Activated T-helper 9 cell treated with anti-CD3 and anti-CD28 coated beads, Interleukin-2, amount 50 U/mL, for 16 hours (primary cell): ENCODE measurements around the gene ENPP7.

ENCODE experiments used
- DNase-seq: peaks from one replicate; pipeline ENCODE4 v3.0.0-alpha.2; 2020; ENCODE audit warnings: low read depth

Gene ENPP7

DNA sequence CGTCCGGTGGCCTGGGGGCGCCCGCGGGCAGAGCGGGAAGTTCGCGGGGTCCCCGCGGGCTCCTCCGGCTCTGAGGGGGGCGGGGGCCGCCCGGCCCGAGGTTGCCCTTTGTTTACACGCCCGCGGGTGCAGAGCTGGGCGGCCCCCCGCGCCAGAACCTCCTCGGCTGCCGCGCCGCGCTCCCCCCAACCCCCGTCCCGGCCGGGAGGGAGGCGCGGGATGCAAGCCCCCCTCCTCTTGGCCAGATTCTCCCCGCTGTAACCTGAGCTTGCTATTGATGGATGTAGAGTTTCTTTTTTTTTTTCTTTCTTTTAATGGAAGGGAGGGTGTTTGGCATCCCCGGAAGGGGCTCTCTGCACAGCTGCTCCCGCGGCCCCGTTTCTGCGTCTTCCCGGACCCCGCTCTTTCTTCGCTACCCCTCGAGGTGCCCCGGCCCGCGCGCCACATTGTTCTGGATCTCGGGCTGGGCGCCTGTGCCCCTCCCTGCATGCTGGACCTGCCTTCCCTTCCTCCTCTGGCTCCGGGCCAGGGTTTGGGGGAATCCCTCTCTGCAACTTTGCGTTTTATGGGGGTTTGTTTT, 47.9 kb downstream of the ENPP7 start:
- DNase-seq, result no peak

DNA sequence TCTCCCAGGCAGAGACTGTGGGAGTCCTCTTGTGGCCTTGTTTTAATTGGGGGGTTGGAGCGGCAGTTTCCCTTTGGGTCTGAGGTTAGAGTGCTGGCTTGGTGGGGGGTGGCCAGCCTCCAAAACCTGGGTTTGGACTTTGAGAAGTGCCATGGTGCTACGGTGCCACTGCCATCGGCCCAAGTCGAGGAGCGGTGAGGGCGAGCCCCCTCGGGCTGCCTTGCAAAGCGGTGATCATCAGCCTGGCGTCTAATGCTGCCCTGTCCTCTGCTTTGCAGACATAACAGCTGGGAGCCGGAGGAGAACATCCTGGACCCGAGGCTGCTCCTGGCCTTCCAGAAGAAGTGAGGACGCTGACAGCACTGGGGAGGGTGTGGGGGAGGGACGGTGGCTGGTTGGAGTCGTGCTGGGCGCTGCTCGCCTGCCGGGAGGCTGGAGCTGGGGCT, 48.4 kb downstream of the ENPP7 start:
- DNase-seq, result no peak

DNA sequence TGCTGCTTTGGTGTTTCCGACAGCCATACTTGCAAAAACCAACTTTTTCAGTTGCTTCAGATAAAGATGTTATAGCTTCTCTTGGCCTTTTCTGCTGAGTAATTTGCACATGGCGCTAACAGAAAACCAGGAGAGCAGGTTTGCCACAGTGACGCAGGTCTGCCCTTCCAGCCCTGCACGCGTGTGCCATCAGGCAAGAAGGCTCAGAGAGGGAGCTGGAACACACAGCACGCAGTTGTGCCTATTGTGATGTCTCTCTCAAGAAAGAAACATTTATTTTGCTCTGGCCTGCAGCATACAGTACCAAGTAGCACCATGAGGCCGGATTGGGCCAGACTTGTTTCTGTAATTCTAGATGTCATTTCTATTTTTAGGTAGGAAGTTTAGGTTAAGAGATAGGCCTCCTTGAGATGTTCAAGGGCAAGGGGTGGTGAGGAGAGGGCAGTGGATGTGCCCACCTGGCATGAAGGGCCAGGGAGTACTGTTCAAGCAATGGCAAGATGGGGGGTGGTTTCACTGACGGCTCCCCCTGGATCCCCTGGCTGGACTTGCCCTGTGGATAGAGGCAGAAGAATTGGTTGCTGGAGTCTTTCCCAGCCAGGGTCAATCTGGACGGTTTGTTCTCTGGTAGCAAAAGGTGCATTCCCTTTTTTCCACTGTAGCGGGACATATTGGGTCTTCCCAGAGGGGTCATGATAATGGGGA, 49.1 kb downstream of the ENPP7 start:
- no peak for DNase-seq

DNA sequence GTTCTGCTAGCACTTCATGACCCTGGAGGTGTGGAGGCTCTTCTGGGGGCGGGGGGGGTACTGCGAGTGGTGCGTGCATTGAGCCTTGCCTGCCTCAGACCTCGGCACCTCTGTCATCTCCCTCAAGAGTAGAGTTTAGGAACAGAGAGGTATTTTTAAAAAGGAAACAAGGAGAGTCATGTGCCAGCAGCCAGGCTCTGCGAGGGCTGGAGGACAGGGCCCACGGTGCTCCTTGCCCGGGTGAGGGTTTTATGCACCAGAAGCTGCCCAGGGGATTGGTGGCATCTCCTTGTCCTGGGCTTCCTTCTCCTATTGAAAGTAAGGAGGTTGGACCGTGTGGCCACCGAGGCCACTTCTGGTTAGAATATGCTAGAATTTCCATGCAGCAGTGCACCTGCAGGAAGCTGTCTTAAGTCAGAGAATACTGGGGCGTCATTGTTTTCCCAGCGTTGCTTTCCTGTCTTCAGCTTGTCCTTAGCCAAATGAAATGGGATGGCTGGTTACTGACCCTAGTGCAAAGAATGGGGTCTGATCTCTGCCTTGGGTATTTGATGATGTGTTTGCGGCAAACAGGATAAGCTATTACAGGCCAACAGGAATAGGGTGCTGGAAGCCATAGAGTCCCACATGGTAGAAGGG, 50.4 kb downstream of the ENPP7 start:
- no peak for DNase-seq

DNA sequence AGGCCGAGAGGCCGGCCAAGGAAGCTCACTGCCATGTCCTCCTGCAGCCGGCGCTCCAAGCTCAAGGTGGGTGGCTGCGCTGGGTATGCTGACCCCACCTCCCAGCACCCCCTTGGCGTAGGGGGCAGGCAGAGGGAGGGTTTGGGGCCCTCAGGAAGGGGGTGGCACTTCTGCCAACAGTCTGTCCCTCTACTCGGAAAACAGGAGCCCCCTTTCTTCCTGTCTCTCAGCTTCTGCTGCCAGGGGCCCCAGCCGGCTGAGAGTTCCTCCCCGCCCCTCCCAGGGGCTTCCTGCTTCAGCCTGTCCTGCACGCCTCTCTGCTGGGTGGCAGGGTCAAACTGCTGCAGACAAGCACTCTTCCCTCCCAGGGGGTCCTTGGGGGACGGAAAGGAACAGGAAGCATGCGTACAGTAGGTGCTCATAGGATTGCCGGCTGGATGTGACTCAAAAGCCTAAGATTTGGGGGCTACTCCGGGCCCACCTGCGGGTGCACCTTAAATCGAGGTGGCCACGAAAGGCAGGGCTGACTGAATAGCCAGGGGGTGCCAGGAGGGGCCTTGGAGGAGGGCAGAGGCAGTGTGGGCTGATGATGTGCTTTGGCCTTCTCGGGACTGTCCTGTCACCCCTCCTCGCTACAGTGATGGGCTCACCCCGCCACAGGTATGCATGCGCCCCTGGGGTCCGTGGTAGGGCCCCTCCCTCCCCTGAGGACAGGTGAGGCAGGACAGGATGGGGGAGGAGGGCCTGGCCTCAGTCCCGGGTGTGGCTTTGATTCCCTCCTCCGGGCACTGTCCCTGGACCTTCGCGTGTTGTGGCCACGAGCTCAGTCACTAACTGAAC, 51.2 kb downstream of the ENPP7 start:
- DNase-seq, result no peak

DNA sequence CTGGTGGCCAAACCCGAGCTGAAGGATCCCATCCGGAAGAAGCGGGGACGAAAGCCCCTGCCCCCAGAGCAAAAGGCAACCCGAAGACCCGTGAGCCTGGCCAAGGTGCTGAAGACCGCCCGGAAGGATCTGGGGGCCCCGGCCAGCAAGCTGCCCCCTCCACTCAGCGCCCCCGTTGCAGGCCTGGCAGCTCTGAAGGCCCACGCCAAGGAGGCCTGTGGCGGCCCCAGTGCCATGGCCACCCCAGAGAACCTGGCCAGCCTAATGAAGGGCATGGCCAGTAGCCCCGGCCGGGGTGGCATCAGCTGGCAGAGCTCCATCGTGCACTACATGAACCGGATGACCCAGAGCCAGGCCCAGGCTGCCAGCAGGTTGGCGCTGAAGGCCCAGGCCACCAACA, 53.1 kb downstream of the ENPP7 start:
- DNase-seq, result no peak

DNA sequence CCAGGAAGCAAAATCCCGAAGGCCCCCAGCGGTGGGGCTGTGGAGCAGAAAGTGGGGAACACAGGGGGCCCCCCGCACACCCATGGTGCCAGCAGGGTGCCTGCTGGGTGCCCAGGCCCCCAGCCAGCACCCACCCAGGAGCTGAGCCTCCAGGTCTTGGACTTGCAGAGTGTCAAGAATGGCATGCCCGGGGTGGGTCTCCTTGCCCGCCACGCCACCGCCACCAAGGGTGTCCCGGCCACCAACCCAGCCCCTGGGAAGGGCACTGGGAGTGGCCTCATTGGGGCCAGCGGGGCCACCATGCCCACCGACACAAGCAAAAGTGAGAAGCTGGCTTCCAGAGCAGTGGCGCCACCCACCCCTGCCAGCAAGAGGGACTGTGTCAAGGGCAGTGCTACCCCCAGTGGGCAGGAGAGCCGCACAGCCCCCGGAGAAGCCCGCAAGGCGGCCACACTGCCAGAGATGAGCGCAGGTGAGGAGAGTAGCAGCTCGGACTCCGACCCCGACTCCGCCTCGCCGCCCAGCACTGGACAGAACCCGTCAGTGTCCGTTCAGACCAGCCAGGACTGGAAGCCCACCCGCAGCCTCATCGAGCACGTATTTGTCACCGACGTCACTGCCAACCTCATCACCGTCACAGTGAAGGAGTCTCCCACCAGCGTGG, 53.7 kb downstream of the ENPP7 start:
- no peak for DNase-seq

DNA sequence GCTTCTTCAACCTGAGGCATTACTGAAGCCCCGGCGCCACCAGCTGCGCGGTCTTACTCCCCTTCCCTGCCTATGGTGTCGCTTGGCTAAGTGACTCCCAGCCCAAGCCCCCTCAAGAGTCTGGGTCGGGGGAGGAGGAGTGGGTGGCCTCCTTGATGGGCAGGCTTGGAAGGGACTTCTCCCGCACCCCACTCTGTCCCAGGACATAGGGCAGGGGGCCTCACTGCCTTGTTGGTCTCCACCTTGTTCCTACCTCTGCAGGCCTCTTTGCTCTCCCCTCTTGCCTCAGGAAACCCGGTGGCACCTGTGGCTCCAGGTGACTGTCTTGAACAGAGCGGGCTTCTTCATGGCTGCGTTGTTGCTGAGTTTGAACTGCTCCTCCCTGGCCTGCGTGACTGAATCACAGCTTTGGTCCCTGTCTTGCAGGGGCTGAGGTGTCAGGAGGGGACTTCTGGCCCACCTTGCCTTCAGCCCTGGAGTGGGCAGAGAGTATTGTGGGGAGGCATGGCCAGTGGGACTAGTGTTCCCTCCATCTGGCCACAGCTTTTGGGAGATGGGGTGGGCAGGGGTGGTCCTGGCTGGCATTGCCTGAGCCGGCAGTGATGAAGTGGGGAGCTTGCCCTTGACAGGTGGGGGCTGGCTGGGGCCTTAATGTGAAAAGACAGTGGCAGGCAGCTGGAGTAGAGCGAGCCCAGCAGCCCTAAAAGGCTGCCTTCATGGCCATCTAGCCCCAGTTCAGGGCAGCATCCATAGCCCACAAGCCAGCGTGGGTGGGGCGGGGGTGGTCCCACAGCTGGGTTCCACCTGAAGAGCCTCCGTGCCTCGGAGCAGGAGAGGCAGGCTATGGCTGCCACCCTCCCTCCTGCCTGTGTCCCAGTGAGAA, 54.5 kb downstream of the ENPP7 start:
- no peak for DNase-seq

DNA sequence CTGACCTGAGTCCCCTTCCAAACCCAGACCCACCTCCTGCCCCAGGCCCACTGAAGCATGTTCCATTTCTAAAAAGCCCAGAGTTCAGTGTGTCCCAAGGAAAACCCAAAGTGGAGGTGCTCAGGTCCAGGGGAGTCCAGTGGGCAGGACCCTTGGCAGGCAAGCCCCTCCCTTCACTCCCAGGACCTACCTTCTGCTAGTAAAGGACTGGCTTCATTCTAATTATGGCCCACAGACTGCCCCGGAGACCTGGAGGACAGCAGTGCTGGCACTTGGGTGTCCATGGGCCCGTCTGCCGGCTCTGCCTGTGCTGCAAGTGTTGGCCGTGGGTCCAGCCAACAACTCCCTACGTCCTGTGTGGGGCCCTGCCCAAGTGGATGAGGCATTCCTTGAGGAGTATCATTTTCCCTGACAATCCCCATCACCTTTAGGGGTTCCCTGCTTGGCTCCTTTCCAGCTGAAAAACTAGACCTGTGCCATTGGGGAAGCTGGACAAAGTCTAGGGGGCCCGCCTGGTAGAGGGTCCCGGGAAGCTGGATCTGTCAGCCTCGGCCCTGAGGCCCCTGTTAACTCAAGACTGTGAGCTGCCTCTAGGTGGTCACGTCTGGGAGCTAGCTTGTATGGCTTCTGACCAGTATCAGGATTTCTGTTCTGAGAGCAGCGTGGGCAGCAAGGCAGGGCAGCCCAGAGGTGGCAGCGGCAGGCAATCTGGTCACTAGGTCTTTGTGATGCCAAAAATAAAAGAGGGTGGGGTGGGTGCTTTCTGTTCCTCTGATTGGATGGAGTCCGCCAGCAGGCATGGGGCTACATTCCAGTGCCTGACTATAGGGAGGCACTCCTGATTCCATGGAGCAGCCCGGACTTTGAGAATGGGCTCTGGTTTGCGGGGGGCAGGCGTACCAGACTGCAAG, 55.4 kb downstream of the ENPP7 start:
- no peak for DNase-seq

DNA sequence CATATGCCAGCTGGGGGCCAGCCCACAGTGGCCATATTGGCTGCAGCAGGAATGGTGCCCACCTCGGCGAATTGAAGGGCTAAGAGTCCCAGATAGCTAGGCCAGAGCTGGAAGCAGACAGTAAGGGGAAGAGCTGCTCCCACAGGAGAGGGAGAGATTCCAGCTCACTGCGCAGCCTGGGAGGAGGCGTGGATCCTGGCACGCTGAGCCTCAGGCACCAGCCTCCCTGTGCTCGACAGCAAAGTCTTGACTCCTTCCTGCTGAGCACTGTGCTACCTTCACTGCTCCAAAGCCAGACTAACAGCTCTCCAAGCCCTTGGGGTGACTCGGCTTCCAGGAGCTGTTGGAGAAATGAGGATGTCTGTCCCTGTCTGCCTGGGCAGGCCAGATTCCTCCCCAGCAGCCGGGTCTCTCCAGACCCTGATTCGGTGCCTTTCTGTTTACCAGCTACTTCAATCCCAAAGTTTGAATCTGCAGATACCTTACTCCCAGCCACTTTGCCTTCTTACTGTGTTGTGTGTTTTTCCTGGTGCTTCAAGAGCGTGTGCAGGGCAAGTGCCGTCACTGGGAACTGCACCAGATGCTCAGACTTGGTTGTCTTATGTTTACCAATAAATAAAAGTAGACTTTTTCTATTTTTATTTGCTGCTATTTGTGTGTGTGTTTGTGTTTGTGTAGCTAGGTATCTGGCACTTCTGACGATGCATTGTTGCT, 56.3 kb downstream of the ENPP7 start:
- no peak for DNase-seq

DNA sequence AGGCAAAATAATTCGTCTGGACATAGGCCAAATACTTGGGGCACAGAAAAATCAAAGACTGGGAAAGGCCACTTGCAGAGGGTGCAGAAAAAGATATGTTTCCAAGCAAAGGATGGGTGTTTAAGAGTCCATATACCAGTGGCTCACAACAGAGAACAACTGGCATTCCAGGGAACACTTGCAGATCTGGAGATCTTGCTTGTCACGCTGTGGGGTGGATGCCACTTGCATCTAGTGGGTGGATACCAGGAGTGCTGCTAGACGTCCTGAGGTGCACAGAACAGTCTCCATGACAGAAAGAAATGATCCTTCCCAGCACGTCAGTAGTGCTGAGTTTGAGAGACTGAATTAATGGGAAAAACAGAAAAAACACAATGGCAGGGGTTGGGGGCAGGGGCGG, 57.7 kb downstream of the ENPP7 start:
- no peak for DNase-seq

DNA sequence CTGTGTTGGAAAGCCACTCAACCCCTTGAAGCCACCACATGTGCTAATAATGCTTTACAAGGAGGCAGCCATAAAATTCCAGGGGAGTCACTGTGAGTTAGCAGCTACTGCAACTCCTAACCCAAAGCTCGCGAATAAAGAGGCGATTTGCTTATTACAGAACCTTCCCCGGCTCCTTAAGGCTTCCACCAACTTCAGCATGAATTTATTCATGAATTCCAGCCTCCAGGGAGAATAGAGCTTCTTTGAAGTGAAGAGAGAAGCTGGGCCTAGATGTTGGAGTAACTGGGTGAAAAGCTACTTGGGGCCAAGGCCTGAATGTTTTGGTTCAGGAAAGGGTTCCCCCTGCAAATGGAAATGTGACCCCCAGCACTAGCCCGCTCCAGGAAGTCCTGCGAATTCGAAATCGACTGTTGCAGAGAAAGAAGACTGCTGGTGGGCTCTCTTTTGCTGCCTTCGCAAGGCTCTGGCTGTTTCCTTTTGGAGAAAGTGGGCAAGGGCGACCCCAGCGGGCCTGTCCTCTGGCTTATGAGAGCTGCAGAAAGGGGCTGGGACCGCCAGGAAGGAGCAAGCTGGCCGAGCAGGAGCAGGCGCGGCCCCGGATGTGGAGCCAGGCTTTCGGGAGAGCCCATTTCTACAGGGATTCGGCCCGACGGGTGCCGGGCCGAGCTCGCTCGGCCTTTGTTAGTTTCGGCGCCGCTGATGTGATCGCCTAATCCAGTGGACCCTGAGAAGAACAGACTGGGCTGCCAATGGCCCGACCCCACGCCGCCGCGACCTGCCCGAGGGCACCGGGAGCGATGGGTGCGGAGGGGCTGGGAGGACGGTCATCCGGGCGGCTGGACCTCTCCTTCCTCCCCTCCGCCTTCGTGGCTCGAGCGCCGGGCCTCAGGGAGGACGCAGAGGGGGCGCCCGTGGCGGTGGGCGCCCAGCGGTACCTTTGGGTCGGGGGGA, 58.5 kb downstream of the ENPP7 start:
- no peak for DNase-seq

DNA sequence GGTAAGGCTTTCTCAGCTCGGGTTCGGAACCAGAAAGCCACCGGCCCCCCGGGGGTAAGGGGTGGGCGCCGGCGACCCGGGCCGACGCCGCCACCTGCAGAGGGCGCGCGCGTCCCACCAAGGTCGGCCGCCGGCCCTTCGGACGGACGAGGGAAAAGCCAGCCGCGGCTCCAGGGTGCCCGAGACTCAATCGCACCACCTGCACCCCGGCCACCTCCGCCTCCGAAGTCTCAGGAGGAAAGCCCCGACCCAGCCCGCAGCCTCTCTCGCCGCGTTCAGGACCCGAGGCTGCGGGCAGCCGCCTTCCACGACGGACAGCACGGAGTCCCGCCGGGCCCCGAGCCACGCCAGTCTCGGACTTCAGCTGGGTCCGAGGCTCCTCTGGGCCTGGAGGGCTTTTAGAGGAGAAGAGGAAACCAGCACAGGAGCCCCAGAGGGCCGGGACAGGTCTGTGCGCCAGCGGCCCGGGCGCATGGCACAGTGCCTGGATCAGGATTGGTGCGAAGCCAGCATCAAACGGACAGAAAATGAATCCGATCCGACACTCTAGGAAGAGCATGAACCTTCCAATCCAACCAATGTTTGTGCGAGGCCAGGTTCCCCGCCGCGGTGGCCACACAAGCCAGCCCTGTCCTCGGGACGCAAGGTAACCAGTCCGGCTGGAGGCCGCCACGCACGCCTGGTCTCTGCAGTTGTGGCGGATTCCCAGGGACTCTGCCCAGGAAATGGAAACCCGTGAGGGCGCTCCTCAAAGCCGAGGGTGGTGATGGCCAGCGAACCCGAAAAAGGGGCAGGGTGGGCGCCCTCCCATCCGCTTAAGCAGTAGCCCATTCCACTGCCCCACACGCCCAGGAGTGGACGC, 59.4 kb downstream of the ENPP7 start:
- DNase-seq, result no peak

DNA sequence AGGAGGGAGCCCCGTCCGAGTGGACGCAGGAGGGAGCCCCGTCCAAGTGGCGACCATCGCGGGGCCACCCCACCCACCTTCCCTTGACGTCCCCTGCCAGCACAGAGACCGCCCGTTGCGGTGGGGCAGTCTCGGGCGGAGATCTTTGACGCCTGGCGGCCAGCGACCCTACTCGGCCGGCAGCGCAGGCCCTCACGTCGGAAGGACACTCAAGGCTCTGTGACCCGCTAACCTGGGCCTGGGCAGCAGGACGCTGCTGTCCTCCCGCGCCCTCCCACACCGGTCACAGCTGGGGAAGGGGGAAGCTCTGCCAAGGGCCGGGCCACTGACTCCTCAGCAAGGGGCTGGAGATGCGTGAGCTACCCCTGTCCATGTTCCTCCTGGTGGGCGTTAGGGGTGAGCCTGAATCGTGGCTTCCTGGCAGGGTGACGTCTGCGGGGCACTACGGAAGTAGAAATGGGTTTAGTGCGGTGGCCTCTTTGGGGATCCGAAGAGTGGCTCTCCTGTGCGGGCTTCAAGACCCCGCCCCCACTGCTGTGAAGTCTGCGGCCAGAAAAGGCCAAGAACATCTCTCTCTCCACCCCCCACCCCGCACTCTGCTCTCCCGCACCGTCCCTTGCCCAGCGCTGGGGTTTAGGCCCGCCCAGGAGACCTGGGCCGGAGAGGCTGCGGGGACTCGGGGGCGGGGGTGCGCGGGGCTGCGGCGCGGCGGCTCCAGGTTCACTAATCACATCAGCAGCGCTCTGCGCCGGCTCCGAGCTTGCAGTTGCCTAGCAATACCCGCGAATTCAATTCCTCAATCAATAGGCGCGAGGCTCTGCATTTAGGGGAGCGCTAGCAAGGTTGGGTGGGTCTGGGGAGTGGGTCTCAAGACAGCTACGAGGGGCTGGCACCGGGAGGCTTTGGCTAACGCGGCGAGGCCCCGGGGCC, 60.3 kb downstream of the ENPP7 start:
- DNase-seq, result no peak

DNA sequence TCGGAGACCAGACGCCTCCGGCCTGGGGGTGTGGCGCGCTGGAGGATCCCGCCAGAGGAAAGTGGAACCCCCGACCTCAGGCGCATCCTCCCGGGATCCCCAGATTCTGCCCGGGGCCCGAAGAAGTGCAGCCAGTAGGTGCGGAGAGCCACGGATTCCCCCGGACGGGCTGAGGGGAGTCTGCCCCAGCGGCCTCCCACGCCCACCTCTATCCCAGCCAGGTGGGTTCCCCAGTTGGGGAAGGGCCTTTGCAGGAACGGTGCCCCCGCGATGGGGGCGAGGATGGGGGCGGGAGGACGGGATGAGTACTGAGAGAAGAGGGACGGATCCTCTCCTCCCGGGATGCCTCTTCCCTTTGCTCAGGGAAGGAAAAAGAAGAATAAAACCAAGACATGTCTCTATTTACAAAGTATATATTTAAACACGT, 61.0 kb downstream of the ENPP7 start:
- no peak for DNase-seq
